ENCODE data around the gene ENTR1. TPM values are rescaled to one million over a fixed set of nuclear protein-coding genes. Genes with fewer than 3 reads are reported as not detected.

The ENTR1 gene
- total RNA-seq, 1 donor from 2014 or later: 60.4 TPM

DNA sequence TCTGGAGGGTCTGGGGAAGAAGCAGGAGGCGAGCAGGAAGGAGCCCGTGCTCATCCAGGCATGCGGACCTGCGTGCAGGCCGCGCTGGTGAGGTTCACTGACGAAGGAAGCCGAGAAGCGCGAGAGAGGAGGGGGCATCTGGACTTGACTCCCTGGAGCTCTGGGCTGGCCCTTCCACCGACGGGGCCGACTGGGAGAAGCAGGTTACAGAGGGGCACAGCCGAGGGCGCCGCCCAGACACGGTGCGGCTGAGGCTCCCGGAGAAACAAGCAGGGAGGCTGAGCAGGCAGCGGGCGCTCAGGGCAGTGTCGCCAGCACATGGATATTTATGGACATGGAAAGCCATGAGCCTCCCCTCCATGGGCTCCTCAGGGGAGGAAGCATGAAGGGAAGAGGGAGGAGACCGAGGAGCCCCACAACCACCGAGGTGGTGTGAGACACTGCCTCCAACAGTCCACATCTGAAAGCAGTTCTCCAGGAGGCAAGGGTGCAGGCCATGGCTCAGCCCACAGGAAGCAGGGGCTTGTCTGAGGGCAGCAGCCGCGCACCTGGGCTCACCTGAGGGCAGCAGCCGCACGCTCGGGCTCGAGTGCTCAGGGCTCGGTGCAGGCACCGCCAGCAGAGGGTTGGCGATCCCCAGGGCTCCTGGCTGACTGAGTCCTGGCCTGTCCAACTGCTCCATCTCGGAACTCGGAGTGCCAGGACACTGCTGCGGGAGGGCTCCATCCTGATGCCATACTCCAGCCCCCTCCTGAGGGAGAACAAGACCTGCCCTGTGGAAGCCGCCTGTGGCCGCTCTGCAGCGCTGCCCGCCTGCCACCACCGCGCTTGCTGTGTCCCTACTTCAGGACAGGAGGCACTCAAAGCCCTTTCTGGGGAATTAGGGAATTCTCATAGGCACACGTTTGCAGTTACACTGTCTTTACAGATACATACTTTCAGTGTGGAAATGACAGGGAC, 44.9 kb upstream of the ENTR1 start:
- intact Hi-C loops (cut with DNase I): no loop called here
- Histone ChIP-seq H3K9me3 (no peaks in the 10 kb centered on the region), H3K4me1 (no peaks in the 10 kb centered on the region), H3K27ac (no peak overlapping the region), H3K36me3 (peaks cover 2 to 83% of the 10 kb centered on the region in 2 donors), H3K27me3 (no peaks in the 10 kb centered on the region), H3K4me3 (no peak overlapping the region)
- no peak for DNase-seq (ENCODE audit: extremely low spot score in 2 of 2)
- TF ChIP-seq, protein P1, sequence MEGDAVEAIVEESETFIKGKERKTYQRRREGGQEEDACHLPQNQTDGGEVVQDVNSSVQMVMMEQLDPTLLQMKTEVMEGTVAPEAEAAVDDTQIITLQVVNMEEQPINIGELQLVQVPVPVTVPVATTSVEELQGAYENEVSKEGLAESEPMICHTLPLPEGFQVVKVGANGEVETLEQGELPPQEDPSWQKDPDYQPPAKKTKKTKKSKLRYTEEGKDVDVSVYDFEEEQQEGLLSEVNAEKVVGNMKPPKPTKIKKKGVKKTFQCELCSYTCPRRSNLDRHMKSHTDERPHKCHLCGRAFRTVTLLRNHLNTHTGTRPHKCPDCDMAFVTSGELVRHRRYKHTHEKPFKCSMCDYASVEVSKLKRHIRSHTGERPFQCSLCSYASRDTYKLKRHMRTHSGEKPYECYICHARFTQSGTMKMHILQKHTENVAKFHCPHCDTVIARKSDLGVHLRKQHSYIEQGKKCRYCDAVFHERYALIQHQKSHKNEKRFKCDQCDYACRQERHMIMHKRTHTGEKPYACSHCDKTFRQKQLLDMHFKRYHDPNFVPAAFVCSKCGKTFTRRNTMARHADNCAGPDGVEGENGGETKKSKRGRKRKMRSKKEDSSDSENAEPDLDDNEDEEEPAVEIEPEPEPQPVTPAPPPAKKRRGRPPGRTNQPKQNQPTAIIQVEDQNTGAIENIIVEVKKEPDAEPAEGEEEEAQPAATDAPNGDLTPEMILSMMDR (IDR thresholded peaks at IDR 0.05): no peak
- no peak for TF ChIP-seq POLR2A (IDR thresholded peaks at IDR 0.05)
- TF ChIP-seq POLR2AphosphoS5 (IDR thresholded peaks at IDR 0.05; ENCODE audit: insufficient read depth in 1 of 2, low read depth in 1 of 2): no peak

DNA sequence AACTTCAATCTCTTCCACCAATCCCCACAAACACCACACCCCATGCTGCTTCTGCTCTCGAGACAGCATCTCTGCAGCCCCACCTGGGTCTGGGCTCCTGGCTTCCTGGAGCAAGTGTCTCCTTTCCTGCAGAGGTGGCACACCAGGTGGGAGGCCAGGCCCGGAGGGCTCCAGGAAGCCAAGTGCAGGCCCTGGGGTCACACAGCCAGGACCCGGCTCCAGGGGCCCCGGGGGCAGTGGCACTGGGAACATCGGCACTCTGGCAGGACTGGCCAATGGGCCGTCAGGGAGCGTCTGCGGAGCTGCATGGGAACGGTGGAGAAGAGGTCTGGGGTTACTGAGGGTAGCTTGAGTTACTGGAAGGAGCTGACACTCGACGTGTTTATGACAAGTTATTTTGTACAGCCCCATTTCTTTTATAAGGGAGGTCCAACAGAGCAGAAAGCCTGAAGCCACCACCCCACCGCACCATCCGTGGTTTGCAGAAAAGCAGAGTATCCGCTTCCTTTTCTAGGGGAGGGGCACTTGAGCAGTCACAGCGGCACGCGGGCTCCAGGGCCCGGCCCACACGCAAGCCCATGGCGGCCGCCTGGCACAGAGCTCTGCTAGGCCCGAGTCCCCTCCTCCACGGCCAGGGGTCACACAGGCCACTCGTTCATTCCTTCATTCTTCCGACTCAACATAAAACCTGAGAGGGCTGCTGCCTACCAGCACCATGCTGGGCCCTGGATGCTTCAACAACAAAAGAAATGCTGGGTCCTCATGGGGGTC, 43.8 kb upstream of the ENTR1 start:
- Histone ChIP-seq H3K4me1 (no peaks in the 10 kb centered on the region), H3K9me3 (no peaks in the 10 kb centered on the region), H3K36me3 (peaks cover 0 to 83% of the 10 kb centered on the region in 2 donors), H3K4me3 (no peak overlapping the region), H3K27me3 (no peaks in the 10 kb centered on the region), H3K27ac (no peak overlapping the region)
- intact Hi-C loops (cut with DNase I): no loop called here
- no peak for TF ChIP-seq POLR2A (IDR thresholded peaks at IDR 0.05)
- TF ChIP-seq POLR2AphosphoS5 (IDR thresholded peaks at IDR 0.05; ENCODE audit: insufficient read depth in 1 of 2, low read depth in 1 of 2): no peak
- TF ChIP-seq, protein P1 (IDR thresholded peaks at IDR 0.05): no peak
- no peak for DNase-seq (ENCODE audit: extremely low spot score in 2 of 2)

DNA sequence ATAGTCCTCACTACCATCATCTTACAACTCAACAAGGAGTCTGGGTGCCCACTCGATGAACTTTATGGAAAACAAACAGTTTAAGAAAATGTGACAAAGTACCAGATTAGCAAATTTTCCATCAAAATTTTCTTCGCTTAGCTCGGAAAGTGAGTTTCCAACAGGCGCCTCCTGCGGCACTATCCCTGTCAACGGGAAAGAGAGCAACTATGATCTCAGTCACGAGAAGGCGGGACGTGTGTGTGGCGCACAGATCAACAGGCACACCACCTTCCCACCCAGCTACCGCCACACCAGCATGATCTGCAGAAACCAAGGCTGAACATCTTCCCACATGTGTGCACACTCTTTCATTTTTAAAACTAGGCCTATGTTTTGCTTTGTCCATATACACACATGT, 42.9 kb upstream of the ENTR1 start:
- Histone ChIP-seq H3K4me3 (no peak overlapping the region), H3K4me1 (no peaks in the 10 kb centered on the region), H3K9me3 (no peaks in the 10 kb centered on the region), H3K36me3 (peaks cover 0 to 83% of the 10 kb centered on the region in 2 donors), H3K27ac (no peak overlapping the region), H3K27me3 (no peaks in the 10 kb centered on the region)
- intact Hi-C loops (cut with DNase I): no loop called here
- TF ChIP-seq, protein P1 (IDR thresholded peaks at IDR 0.05): no peak
- TF ChIP-seq POLR2AphosphoS5 (IDR thresholded peaks at IDR 0.05; ENCODE audit: insufficient read depth in 1 of 2, low read depth in 1 of 2): no peak
- no peak for TF ChIP-seq POLR2A (IDR thresholded peaks at IDR 0.05)
- DNase-seq (ENCODE audit: extremely low spot score in 2 of 2): no peak

DNA sequence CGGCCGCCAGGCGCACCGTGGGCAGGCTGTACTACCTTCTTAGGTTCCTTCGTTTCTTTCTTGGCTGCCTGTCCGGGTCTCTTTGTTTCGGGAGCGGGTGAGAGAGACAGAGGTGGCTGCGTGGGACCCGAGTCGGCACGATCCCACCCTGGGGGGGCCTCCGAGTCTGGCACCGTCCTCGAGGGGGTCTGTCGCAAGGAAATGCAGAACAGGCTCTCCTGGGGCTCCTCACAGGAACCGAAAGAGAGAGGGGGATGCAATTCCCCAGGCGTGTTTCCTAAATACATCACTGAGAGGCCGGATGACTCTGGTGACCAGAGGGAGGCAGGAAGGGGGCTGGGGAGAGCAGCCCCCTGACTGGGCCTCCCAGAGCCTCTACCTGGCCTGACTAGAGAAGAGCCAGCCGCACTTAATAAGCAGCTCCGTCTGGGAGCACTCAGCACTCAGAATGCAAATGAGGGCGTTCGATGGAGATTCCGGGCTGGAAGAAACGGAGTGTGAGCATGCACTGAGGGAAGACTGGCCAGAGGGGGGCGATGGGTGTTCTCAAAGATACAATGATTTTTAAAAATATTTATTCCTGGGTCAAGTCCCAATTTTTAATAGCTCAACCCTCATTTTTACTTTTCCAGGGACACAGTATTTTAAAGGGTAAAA, 40.9 kb upstream of the ENTR1 start:
- TF ChIP-seq, protein P1 (IDR thresholded peaks at IDR 0.05): no peak
- TF ChIP-seq POLR2AphosphoS5 (IDR thresholded peaks at IDR 0.05; ENCODE audit: insufficient read depth in 1 of 2, low read depth in 1 of 2): no peak
- no peak for TF ChIP-seq POLR2A (IDR thresholded peaks at IDR 0.05)
- DNase-seq (ENCODE audit: extremely low spot score in 2 of 2): no peak
- H3K27ac ChIP-seq: no peak overlapping the region
- H3K4me3 ChIP-seq: no peak overlapping the region
- peaks cover 0 to 81% of the 10 kb centered on the region in 2 donors for H3K36me3 ChIP-seq
- H3K4me1 ChIP-seq: no peaks in the 10 kb centered on the region
- no peaks in the 10 kb centered on the region for H3K9me3 ChIP-seq
- intact Hi-C loops (cut with DNase I): no loop called here
- H3K27me3 ChIP-seq: no peaks in the 10 kb centered on the region

Data from vagina (tissue), 2 donors.